ENCODE measurements around the gene GNB5.

GRCh38 chr15:52099651-52100272, 91.4 kb downstream of the GNB5 start:
- TF ChIP-seq CTCF (conservative IDR thresholded peaks at IDR 0.05), result no peak
- TF ChIP-seq EZH2 (IDR thresholded peaks at IDR 0.05; ENCODE audit: low read depth), result no peak
